Parathyroid adenoma (tissue), 2 donors: ENCODE results near the gene CDH18.

Experiments
- H2AFZ ChIP-seq: fragments of 300-600 bp; sonication (generic); one replicate; pipeline ENCODE4 v1.7.0; 2017; ENCODE audit warnings: antibody characterized with exemption, mild to moderate bottlenecking
- H3K27ac ChIP-seq: fragments of 300-600 bp; sonication (generic); one replicate; pipeline ENCODE4 v1.7.0; 2017
- H3K27me3 ChIP-seq: fragments of 300-600 bp; sonication (generic); one replicate; pipeline ENCODE4 v1.7.0; 2017; ENCODE audit warnings: low read length; ENCODE audit not compliant: control insufficient read depth, insufficient read depth
- H3K36me3 ChIP-seq: fragments of 300-600 bp; sonication (generic); one replicate; pipeline ENCODE4 v1.7.0; 2017; ENCODE audit warnings: low read length; ENCODE audit not compliant: control insufficient read depth, insufficient read depth
- H3K4me1 ChIP-seq: fragments of 300-600 bp; sonication (generic); one replicate; pipeline ENCODE4 v1.7.0; 2017; ENCODE audit warnings: control low read depth
- H3K4me2 ChIP-seq: fragments of 300-600 bp; sonication (generic); one replicate; pipeline ENCODE4 v1.7.0; 2017; ENCODE audit warnings: low read length
- H3K4me3 ChIP-seq: fragments of 300-600 bp; sonication (generic); one replicate; pipeline ENCODE4 v1.7.0; 2017; ENCODE audit warnings: low read depth, low read length
- H3K79me2 ChIP-seq: fragments of 300-600 bp; sonication (generic); one replicate; pipeline ENCODE4 v1.7.0; 2017; ENCODE audit warnings: control low read depth
- H3K9ac ChIP-seq: fragments of 300-600 bp; sonication (generic); one replicate; pipeline ENCODE4 v1.7.0; 2017; ENCODE audit warnings: mild to moderate bottlenecking
- H3K9me3 ChIP-seq: fragments of 300-600 bp; sonication (generic); one replicate; pipeline ENCODE4 v1.7.0; 2017; ENCODE audit warnings: low read length; ENCODE audit not compliant: control insufficient read depth
- TF ChIP-seq, protein P1 (sequence below): fragments of 300-600 bp; sonication (generic); IDR thresholded peaks from one replicate; pipeline ENCODE4 v1.7.0; 2017; ENCODE audit warnings: antibody characterized with exemption, mild to moderate bottlenecking
- donor health status: primary hyperparathyroidism.

CDH18 gene

DNA sequence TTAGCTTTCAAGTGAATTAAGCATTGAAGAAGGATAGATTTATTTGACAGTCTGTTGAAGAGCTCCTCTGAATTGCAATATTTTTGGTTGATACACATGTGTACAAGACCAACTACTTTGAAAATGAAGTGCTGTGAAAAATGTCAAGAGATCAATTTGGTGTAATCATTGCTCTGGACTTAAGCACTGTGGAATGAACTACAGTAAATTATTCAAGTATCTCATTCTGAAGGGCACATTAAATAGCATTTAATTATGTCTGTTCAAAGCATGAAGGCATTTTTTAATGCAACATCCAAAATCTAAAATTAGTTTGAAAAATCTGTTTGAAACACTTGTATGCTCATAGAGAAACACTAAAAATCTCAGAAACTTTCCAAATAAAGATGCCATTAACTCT, 107.5 kb downstream of the CDH18 start:
- Histone ChIP-seq H3K79me2 (no peaks in the 10 kb centered on the region), H3K4me1 (no peaks in the 10 kb centered on the region), H3K4me3 (no peak overlapping the region), H3K27me3 (no peaks in the 10 kb centered on the region), H3K9me3 (no peaks in the 10 kb centered on the region), H3K36me3 (no peaks in the 10 kb centered on the region), H3K4me2 (no peak overlapping the region), H2AFZ (no peak overlapping the region), H3K9ac (no peak overlapping the region), H3K27ac (no peak overlapping the region)
- TF ChIP-seq, protein P1, sequence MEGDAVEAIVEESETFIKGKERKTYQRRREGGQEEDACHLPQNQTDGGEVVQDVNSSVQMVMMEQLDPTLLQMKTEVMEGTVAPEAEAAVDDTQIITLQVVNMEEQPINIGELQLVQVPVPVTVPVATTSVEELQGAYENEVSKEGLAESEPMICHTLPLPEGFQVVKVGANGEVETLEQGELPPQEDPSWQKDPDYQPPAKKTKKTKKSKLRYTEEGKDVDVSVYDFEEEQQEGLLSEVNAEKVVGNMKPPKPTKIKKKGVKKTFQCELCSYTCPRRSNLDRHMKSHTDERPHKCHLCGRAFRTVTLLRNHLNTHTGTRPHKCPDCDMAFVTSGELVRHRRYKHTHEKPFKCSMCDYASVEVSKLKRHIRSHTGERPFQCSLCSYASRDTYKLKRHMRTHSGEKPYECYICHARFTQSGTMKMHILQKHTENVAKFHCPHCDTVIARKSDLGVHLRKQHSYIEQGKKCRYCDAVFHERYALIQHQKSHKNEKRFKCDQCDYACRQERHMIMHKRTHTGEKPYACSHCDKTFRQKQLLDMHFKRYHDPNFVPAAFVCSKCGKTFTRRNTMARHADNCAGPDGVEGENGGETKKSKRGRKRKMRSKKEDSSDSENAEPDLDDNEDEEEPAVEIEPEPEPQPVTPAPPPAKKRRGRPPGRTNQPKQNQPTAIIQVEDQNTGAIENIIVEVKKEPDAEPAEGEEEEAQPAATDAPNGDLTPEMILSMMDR = no peak

DNA sequence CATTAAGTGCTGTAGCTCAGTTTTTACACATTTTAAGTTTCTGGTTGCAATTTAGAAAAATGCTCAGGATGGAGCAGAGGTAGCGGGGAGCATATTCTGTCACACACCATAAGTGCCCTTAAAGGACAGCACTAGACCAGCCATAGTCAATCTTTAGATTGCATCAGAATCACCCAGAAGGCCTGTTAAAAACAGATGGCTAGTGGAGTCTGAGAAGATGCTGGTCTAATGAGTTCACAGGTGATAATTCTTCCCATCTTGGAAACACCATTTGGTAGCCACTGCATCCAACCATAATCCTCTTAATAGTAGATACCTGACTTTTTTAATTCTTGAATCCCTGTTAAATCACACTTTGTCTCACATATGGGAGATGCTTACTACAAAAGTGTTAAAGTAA, 113.2 kb downstream of the CDH18 start:
- TF ChIP-seq, protein P1 = no peak
- Histone ChIP-seq H3K27ac (no peak overlapping the region), H3K4me1 (no peaks in the 10 kb centered on the region), H3K4me3 (no peak overlapping the region), H2AFZ (no peak overlapping the region), H3K79me2 (no peaks in the 10 kb centered on the region), H3K36me3 (no peaks in the 10 kb centered on the region), H3K9me3 (no peaks in the 10 kb centered on the region), H3K27me3 (no peaks in the 10 kb centered on the region), H3K4me2 (no peak overlapping the region), H3K9ac (no peak overlapping the region)

DNA sequence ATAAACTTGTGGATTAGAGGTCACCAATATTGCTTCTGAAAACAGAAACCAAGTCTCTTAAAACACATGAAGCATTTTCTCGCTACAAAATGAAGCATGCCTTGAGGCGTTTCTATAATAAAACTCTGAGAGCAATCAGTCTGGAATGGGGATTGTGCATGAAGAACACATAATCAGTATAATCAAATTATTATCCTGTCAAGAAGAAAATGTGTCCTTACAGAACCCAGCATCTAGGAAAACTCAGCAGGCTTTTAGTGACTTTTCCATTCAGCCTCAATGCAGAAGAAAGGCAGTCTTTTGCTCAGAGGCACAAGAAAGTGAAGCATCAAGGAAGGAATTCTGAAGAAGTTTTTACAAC, 121.9 kb downstream of the CDH18 start:
- no peak overlapping the region for H3K27ac ChIP-seq
- no peaks in the 10 kb centered on the region for H3K79me2 ChIP-seq
- no peaks in the 10 kb centered on the region for H3K4me1 ChIP-seq
- H3K27me3 ChIP-seq = no peaks in the 10 kb centered on the region
- H3K9me3 ChIP-seq = no peaks in the 10 kb centered on the region
- no peak overlapping the region for H3K9ac ChIP-seq
- no peaks in the 10 kb centered on the region for H3K36me3 ChIP-seq
- TF ChIP-seq, protein P1 = no peak
- H2AFZ ChIP-seq = no peak overlapping the region
- no peak overlapping the region for H3K4me2 ChIP-seq
- H3K4me3 ChIP-seq = no peak overlapping the region

DNA sequence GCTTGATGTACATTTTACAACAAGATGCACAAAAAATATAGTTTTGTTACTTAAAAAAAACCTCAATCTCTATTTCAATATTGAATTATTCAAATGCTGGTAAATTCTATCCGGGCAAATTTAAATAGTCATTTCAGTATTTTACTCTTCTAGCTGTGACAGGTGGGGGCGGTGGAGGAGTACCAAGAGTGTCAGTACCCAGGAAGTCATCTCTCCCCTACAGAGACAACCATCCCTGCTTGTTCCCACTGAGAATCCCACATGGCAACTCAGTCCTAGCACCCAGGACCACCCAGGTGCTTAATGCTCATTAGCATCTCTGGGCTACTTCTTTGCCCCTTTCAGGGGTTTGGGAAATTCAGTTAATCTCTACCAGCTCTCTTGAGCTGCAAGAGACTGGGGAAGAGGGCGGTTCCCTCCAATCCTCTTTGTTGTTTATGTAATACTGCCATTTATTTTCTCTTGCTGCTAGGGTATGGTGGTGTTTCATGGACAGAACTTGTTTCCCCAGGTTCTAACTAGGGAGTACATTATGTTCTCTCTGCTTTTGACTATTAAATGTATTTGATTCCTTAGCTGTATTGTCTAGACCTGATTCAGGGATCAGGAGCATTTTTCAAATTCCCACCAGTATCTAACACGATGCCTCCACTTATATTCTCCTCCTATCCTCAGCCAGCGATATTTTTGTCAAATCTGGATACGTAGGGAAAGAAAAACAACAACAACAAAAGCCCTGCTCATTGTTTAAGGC, 122.5 kb downstream of the CDH18 start:
- Histone ChIP-seq H3K4me3 (no peak overlapping the region), H3K9ac (no peak overlapping the region), H3K9me3 (no peaks in the 10 kb centered on the region), H3K4me1 (no peaks in the 10 kb centered on the region), H2AFZ (no peak overlapping the region), H3K4me2 (no peak overlapping the region), H3K27me3 (no peaks in the 10 kb centered on the region), H3K79me2 (no peaks in the 10 kb centered on the region), H3K27ac (no peak overlapping the region), H3K36me3 (no peaks in the 10 kb centered on the region)
- TF ChIP-seq, protein P1 = no peak

DNA sequence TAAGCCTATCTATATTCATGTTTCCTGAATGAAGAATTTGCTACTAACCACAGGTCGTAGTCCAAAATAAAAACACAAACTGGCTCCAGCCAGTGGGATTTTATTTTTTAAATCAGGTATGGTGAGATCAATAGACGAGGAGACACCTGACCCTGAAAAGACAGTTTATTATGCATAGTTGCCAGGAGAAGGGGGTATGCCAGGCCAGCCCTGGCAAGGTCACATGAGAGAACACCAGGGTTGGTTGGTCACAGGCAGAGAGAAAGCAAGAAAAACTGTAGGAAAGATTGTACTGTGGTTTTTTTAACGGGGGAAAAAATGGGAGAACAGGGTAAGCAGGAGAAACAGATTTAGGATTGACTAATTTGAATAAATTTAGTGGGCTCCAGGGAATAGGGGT, 125.3 kb downstream of the CDH18 start:
- Histone ChIP-seq H3K9ac (no peak overlapping the region), H3K27me3 (no peaks in the 10 kb centered on the region), H3K27ac (no peak overlapping the region), H3K4me1 (no peaks in the 10 kb centered on the region), H3K9me3 (no peaks in the 10 kb centered on the region), H3K36me3 (no peaks in the 10 kb centered on the region), H3K79me2 (no peaks in the 10 kb centered on the region), H3K4me3 (no peak overlapping the region), H3K4me2 (no peak overlapping the region), H2AFZ (no peak overlapping the region)
- TF ChIP-seq, protein P1 = no peak
